Panc1 (cell line): ENCODE data around the gene KRT72. TPM values are rescaled to one million over a fixed set of nuclear protein-coding genes. Genes with fewer than 3 reads are reported as not detected.

Experiments
- ATAC-seq: fragments of 200-7000 bp; cut with Tn5 transposase; 2 replicates; pipeline ENCODE4 v1.9.1; 2020; ENCODE audit warnings: mild to moderate bottlenecking, moderate library complexity
- BruUV-seq: library from RNA; stranded (reverse); fragments of 400-500 nt; replicated peaks from 2 replicates; lab custom pipeline; 2021; lab: Mats Ljungman, UMichigan
- CTCF ChIA-PET: fragments of 300-600 bp; sonication (Branson Sonifier 250); formaldehyde crosslinking; loops from one replicate; lab custom pipeline; 2022; ENCODE audit warnings: antibody characterized with exemption; lab: Charles Lee
- POLR2A ChIA-PET: fragments of 300-600 bp; sonication (Branson Sonifier 250); formaldehyde crosslinking; loops from one replicate; lab custom pipeline; 2022; ENCODE audit warnings: antibody characterized with exemption; lab: Charles Lee
- DNase-seq: peaks from one replicate; pipeline ENCODE4 v3.0.0-alpha.2; 2010; ENCODE audit warnings: low read depth, low spot score
- H3K27ac ChIP-seq: 2 replicates; pipeline ENCODE4 v1.5.1; 2011; ENCODE audit warnings: mild to moderate bottlenecking, low read length, inconsistent platforms
- H3K27me3 ChIP-seq: fragments of 200-500 bp; sonication (Bioruptor generic); 2 replicates; pipeline ENCODE4 v1.6.0; 2014; ENCODE audit warnings: low read length, inconsistent platforms; ENCODE audit not compliant: control insufficient read depth, insufficient read depth
- H3K36me3 ChIP-seq: fragments of 200-500 bp; sonication (Bioruptor generic); 2 replicates; pipeline ENCODE4 v1.5.1; 2014; ENCODE audit warnings: inconsistent platforms, mild to moderate bottlenecking, low read length, moderate library complexity; ENCODE audit not compliant: control insufficient read depth, insufficient read depth
- H3K4me1 ChIP-seq: 2 replicates; pipeline ENCODE4 v1.5.1; 2011; ENCODE audit warnings: inconsistent platforms, mild to moderate bottlenecking, low read length, moderate library complexity; ENCODE audit not compliant: control insufficient read depth, insufficient read depth
- H3K4me3 ChIP-seq, 2 experiments: 2 replicates each; pipeline ENCODE4 v1.5.1; 2011 to 2012; ENCODE audit warnings: low read depth in 2 of 2, low read length in 2 of 2, mild to moderate bottlenecking in 2 of 2, inconsistent platforms in 1 of 2, moderate library complexity in 1 of 2
- H3K9me3 ChIP-seq: fragments of 200-500 bp; sonication (Bioruptor generic); 2 replicates; pipeline ENCODE4 v1.5.1; 2014; ENCODE audit warnings: low read depth, mild to moderate bottlenecking, inconsistent platforms, low read length, moderate library complexity; ENCODE audit not compliant: control insufficient read depth, insufficient read depth
- CTCF ChIP-seq: fragments of 450-650 bp; IDR thresholded peaks from 2 replicates; pipeline ENCODE4 v1.5.1; 2017; ENCODE audit warnings: mild to moderate bottlenecking
- POLR2AphosphoS5 ChIP-seq: IDR thresholded peaks from 2 replicates; pipeline ENCODE4 v1.6.1; 2012; ENCODE audit warnings: mild to moderate bottlenecking, low read depth, low read length, moderate library complexity
- REST ChIP-seq, 2 experiments: IDR thresholded peaks; 2 replicates each; pipeline ENCODE4 v1.6.1; 2011 to 2012; ENCODE audit warnings: low read depth in 2 of 2, control low read depth in 1 of 2, low read length in 1 of 2, mild to moderate bottlenecking in 1 of 2, moderate library complexity in 1 of 2; ENCODE audit not compliant: insufficient read depth in 1 of 2
- SIN3A ChIP-seq: IDR thresholded peaks from 2 replicates; pipeline ENCODE4 v1.6.1; 2012; ENCODE audit warnings: low read depth, mild to moderate bottlenecking, low read length, moderate library complexity, borderline replicate concordance; ENCODE audit not compliant: insufficient read depth
- in situ Hi-C: cut with HindIII; loops from 2 replicates; pipeline ENCODE4 v1.10.0; 2016; ENCODE audit warnings: low sequenced_read_pairs, low pct_unique_long_range_greater_than_20kb
- intact Hi-C: fragments of 100-400 bp; cut with micrococcal nuclease; formaldehyde crosslinking; loops from one replicate; pipeline ENCODE4 v1.10.0; 2022; ENCODE audit not compliant: unreplicated experiment
- total RNA-seq: library from RNA; stranded (reverse); gene quantifications from one replicate; pipeline ENCODE4 v1.2.1, GENCODE V29; 2021; ENCODE audit not compliant: unreplicated experiment

Gene KRT72
- total RNA-seq, 1 experiment from 2014 or later: not detected

- Histone ChIP-seq H3K4me1 (no peaks in the 10 kb centered on the region), H3K9me3 (no peaks in the 10 kb centered on the region), H3K4me3 (no peak overlapping the region), H3K27ac (no peak overlapping the region), H3K36me3 (no peaks in the 10 kb centered on the region), H3K27me3 (peaks cover 4% of the 10 kb centered on the region; the same call in 1 of the 2 replicates)
- in situ Hi-C loops: no loop called here
- ATAC-seq (no peak), DNase-seq (no peak)
- TF ChIP-seq SIN3A: no peak
- no peak for TF ChIP-seq REST (IDR thresholded peaks at IDR 0.05; ENCODE audit: insufficient read depth in 1 of 2, low read depth in 2 of 2, low read length in 1 of 2)
- ChIA-PET CTCF (interaction anchor here (1.6 kb wide), 1 partner anchor 293 kb away, joined by 5 read pairs; no protein-coding TSS in a partner anchor), POLR2A (interaction anchor here (0.6 kb wide), 1 partner anchor 204 kb away, joined by 3 read pairs; no protein-coding TSS in a partner anchor)
- no TSS peak for BruUV-seq
- intact Hi-C loops: no loop called here
Observed at GRCh38 chr12:52577316-52577715, 23.9 kb downstream of the KRT72 start.

GRCh38 chr12:52575948-52576347 is 25.3 kb downstream of the KRT72 start:
- intact Hi-C loops (no loop called here), in situ Hi-C loops (no loop called here)
- BruUV-seq: no TSS peak
- H3K4me3 ChIP-seq: no peak overlapping the region
- H3K36me3 ChIP-seq: no peaks in the 10 kb centered on the region
- H3K4me1 ChIP-seq: no peaks in the 10 kb centered on the region
- H3K27me3 ChIP-seq: peaks cover 6% of the 10 kb centered on the region; the same call in 1 of the 2 replicates
- ATAC-seq: no peak
- ChIA-PET POLR2A (no interaction called here), CTCF (no interaction called here)
- no peak overlapping the region for H3K27ac ChIP-seq
- no peak for DNase-seq
- TF ChIP-seq POLR2AphosphoS5: no peak
- no peak for TF ChIP-seq SIN3A
- TF ChIP-seq CTCF: no peak
- no peaks in the 10 kb centered on the region for H3K9me3 ChIP-seq

GRCh38 chr12:52575256-52575655 is 26.0 kb downstream of the KRT72 start:
- H3K4me3 ChIP-seq: no peak overlapping the region
- CTCF ChIA-PET: interaction anchor here (0.6 kb wide), 1 partner anchor 451 kb away, joined by 4 read pairs; no protein-coding TSS in a partner anchor
- intact Hi-C loops (no loop called here), in situ Hi-C loops (no loop called here)
- no peaks in the 10 kb centered on the region for H3K4me1 ChIP-seq
- DNase-seq: no peak
- BruUV-seq: no TSS peak
- ATAC-seq: no peak
- H3K36me3 ChIP-seq: no peaks in the 10 kb centered on the region
- no peak for TF ChIP-seq POLR2AphosphoS5
- H3K27ac ChIP-seq: no peak overlapping the region
- H3K27me3 ChIP-seq: peaks cover 7% of the 10 kb centered on the region; the same call in 1 of the 2 replicates
- POLR2A ChIA-PET: no interaction called here
- H3K9me3 ChIP-seq: no peaks in the 10 kb centered on the region
